K562 (cell line): ENCODE results near the gene CDC26. TPM values are rescaled to one million over a fixed set of nuclear protein-coding genes. Genes with fewer than 3 reads are reported as not detected.
A peak's percentile ranks its signal among the peaks of the same experiment; 100 is the strongest.

Experiments used
- ARID2 ChIP-seq: fragments of 450-650 bp; IDR thresholded peaks from 2 replicates; pipeline ENCODE4 v1.6.1; 2017; ENCODE audit warnings: antibody characterized with exemption, mild to moderate bottlenecking
- EP300 ChIP-seq: IDR thresholded peaks from 2 replicates; pipeline ENCODE4 v1.6.1; 2012; ENCODE audit warnings: low read length, improper control_type of control experiment
- GATAD2B ChIP-seq: fragments of 450-650 bp; IDR thresholded peaks from 2 replicates; pipeline ENCODE4 v1.6.1; 2017; ENCODE audit warnings: mild to moderate bottlenecking, borderline replicate concordance
- LCOR ChIP-seq: sonication (generic); formaldehyde crosslinking; IDR thresholded peaks from 2 replicates; pipeline ENCODE4 v1.8.0; 2022; ENCODE audit warnings: mild to moderate bottlenecking, missing genetic modification reagents
- MAZ ChIP-seq, 2 experiments: fragments of 450-650 bp in 1 of 2; sonication (generic) in 1 of 2; formaldehyde crosslinking; IDR thresholded peaks in 1 of 2; conservative IDR thresholded peaks in 1 of 2; 2 replicates each; pipeline versions ENCODE4 v1.4.0 to v1.5.0; 2020; ENCODE audit warnings: mild to moderate bottlenecking in 1 of 2, missing genetic modification reagents in 1 of 2
- MCM7 ChIP-seq, 2 experiments: fragments of 450-650 bp; IDR thresholded peaks; 2 replicates each; pipeline ENCODE4 v1.6.1; 2016 to 2018
- MEIS2 ChIP-seq: fragments of 450-650 bp; IDR thresholded peaks from 2 replicates; pipeline ENCODE4 v1.6.1; 2014; ENCODE audit warnings: mild to moderate bottlenecking; ENCODE audit not compliant: partially characterized antibody
- MTA2 ChIP-seq: fragments of 450-650 bp; IDR thresholded peaks from 2 replicates; pipeline ENCODE4 v1.6.1; 2016; ENCODE audit warnings: low read depth
- NFE2 ChIP-seq: IDR thresholded peaks from 2 replicates; pipeline ENCODE4 v1.6.1; 2014; ENCODE audit warnings: antibody characterized with exemption, low read depth
- NONO ChIP-seq, 2 experiments: fragments of 200-400 bp in 1 of 2; fragments of 450-650 bp in 1 of 2; formaldehyde crosslinking in 1 of 2; IDR thresholded peaks; 2 replicates each; pipeline ENCODE4 v1.6.1; 2017; ENCODE audit warnings: low read depth in 2 of 2, mild to moderate bottlenecking in 2 of 2, moderate library complexity in 2 of 2, low read length in 1 of 2
- NR2C1 ChIP-seq, 2 experiments: fragments of 450-650 bp; IDR thresholded peaks; 2 replicates each; pipeline ENCODE4 v1.6.1; 2017; ENCODE audit warnings: mild to moderate bottlenecking in 2 of 2, antibody characterized with exemption in 1 of 2, inconsistent platforms in 1 of 2, missing compliant biosample characterization in 1 of 2, missing genetic modification characterization in 1 of 2
- RCOR1 ChIP-seq, 2 experiments: IDR thresholded peaks; 2 replicates each; pipeline ENCODE4 v1.6.1; 2012; ENCODE audit warnings: low read depth in 2 of 2, low read length in 2 of 2, borderline replicate concordance in 1 of 2, improper control_type of control experiment in 1 of 2
- SIRT6 ChIP-seq: IDR thresholded peaks from one replicate; pipeline ENCODE4 v1.6.1; 2012; ENCODE audit warnings: low read depth, mild to moderate bottlenecking, control low read depth, inconsistent platforms, low read length, moderate library complexity
- SMARCA4 ChIP-seq: fragments of 450-650 bp; IDR thresholded peaks from 2 replicates; pipeline ENCODE4 v1.6.1; 2016
- SMC3 ChIP-seq: conservative IDR thresholded peaks from 2 replicates; pipeline ENCODE4 v1.6.1; 2011; ENCODE audit warnings: low read depth, low read length, improper control_type of control experiment; ENCODE audit not compliant: insufficient read depth
- SRSF7 ChIP-seq: fragments of 200-400 bp; formaldehyde crosslinking; optimal IDR thresholded peaks from 2 replicates; pipeline ENCODE3; 2017; ENCODE audit warnings: mild to moderate bottlenecking, low read depth, low read length
- U2AF2 ChIP-seq: fragments of 200-400 bp; formaldehyde crosslinking; optimal IDR thresholded peaks from 2 replicates; pipeline ENCODE3; 2017; ENCODE audit warnings: low read depth, mild to moderate bottlenecking, low read length
- ZBED1 ChIP-seq: IDR thresholded peaks from 2 replicates; pipeline ENCODE4 v1.6.1; 2014
- ZNF778 ChIP-seq: fragments of 450-650 bp; formaldehyde crosslinking; IDR thresholded peaks from 2 replicates; pipeline ENCODE4 v1.4.0; 2020; ENCODE audit warnings: mild to moderate bottlenecking, moderate library complexity
- ZNF830 ChIP-seq: fragments of 250-450 bp; sonication (Bioruptor Pico); IDR thresholded peaks from 2 replicates; pipeline ENCODE4 v1.5.0; 2021; ENCODE audit warnings: mild to moderate bottlenecking
- polyA plus RNA-seq, 8 experiments: library from polyadenylated mRNA; depleted of rRNA in 4 of 8; stranded (reverse) in 5 of 8; unstranded in 3 of 8; fragments of >200 nt; fragmentation: Nextera tagmentation in 2 of 8; fragmentation: Illumina TruSeq in 1 of 8; extraction: Ambion mirVana in 2 of 8; extraction: Trizol in 1 of 8; gene quantifications; 2 replicates each; pipeline versions ENCODE4 v1.2.1 to v1.2.3, GENCODE V29; 2011 to 2014; ENCODE audit warnings: inconsistent platforms in 1 of 8, missing spikeins in 1 of 8
- total RNA-seq, 7 experiments: library from RNA; depleted of rRNA in 6 of 7; stranded (reverse); fragments of >200 nt in 6 of 7; fragmentation: Illumina TruSeq in 2 of 7; extraction: Trizol in 2 of 7; gene quantifications; 2 replicates each; pipeline versions ENCODE4 v1.2.1 to v1.2.3, GENCODE V29; 2011 to 2021; ENCODE audit warnings: low replicate concordance in 1 of 7
- TF ChIP-seq, protein P1 (sequence below): fragments of 450-650 bp; formaldehyde crosslinking; IDR thresholded peaks from 2 replicates; pipeline ENCODE4 v1.4.0; 2020; ENCODE audit warnings: mild to moderate bottlenecking, moderate library complexity
- TF ChIP-seq, protein P2 (sequence below), 3 experiments: IDR thresholded peaks in 2 of 3; conservative IDR thresholded peaks in 1 of 3; 2 replicates each; pipeline ENCODE4 v1.5.1; 2011 to 2012; ENCODE audit warnings: low read length in 3 of 3, mild to moderate bottlenecking in 3 of 3, control low read depth in 2 of 3, improper control_type of control experiment in 1 of 3, inconsistent platforms in 1 of 3, low read depth in 1 of 3, mixed read lengths in 1 of 3, moderate library complexity in 1 of 3; ENCODE audit not compliant: insufficient read depth in 2 of 3
- TF ChIP-seq, protein P3 (sequence below): fragments of 450-650 bp; IDR thresholded peaks from 2 replicates; pipeline ENCODE4 v1.6.1; 2016
- TF ChIP-seq, protein P4 (sequence below): sonication (generic); formaldehyde crosslinking; IDR thresholded peaks from 2 replicates; pipeline ENCODE4 v1.5.0; 2020; ENCODE audit warnings: missing genetic modification reagents

Gene CDC26
- total and polyA plus RNA-seq, 9 of the 15 experiments (the other 6 are each of a cell fraction or from before 2014, with no cell fraction given): 33.0 to 147 (median 60.0) TPM

DNA sequence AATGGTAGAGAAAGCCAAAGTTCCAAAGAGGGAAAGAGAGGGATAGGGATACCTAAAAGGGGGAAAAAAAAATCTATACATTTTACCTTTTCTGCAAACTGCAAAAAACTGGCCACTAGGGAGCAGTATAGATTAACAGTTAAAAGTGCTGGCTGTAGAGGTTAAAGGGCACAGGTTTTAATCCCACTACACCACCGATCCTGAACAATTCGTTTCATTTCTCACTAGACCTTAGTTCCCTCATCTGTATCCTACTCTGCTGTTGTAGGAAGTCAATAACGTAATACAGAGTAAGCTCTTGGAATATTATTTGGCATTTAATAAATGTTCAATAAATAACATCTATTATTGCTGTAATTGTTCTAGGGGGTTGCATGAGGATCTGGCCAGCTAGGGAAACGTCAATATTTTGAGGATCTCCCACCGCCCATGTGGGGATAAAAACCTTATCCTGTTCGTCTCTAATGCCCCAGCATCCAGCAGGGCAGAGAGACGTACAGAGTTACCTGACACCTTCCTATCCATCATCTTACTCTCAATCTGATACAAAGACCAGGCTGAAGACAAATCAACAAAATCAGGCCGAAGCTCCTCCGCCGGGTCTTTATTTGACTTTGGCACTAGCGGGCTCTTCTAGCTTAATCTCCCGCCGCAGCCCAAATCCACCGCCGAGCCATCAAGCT is 757 bp downstream of the CDC26 start (continued):
- no peak for TF ChIP-seq NONO (IDR thresholded peaks at IDR 0.05; ENCODE audit: low read depth in 2 of 2, low read length in 1 of 2)
- TF ChIP-seq, protein P1, sequence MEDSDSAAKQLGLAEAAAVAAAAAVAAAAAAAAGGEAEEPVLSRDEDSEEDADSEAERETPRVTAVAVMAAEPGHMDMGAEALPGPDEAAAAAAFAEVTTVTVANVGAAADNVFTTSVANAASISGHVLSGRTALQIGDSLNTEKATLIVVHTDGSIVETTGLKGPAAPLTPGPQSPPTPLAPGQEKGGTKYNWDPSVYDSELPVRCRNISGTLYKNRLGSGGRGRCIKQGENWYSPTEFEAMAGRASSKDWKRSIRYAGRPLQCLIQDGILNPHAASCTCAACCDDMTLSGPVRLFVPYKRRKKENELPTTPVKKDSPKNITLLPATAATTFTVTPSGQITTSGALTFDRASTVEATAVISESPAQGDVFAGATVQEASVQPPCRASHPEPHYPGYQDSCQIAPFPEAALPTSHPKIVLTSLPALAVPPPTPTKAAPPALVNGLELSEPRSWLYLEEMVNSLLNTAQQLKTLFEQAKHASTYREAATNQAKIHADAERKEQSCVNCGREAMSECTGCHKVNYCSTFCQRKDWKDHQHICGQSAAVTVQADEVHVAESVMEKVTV: peak; percentile 68
- no peak for TF ChIP-seq SRSF7
- TF ChIP-seq ZNF830 (CRISPR knock-in tag): no peak
- TF ChIP-seq GATAD2B: peak; percentile 59; the same call in 1 of the 2 replicates
- TF ChIP-seq ARID2: 0 out of 2 replicates have a peak, but pooled peaks have one; percentile 20
- TF ChIP-seq, protein P2, sequence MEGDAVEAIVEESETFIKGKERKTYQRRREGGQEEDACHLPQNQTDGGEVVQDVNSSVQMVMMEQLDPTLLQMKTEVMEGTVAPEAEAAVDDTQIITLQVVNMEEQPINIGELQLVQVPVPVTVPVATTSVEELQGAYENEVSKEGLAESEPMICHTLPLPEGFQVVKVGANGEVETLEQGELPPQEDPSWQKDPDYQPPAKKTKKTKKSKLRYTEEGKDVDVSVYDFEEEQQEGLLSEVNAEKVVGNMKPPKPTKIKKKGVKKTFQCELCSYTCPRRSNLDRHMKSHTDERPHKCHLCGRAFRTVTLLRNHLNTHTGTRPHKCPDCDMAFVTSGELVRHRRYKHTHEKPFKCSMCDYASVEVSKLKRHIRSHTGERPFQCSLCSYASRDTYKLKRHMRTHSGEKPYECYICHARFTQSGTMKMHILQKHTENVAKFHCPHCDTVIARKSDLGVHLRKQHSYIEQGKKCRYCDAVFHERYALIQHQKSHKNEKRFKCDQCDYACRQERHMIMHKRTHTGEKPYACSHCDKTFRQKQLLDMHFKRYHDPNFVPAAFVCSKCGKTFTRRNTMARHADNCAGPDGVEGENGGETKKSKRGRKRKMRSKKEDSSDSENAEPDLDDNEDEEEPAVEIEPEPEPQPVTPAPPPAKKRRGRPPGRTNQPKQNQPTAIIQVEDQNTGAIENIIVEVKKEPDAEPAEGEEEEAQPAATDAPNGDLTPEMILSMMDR (IDR thresholded peaks at IDR 0.05 in 2 of 3, conservative IDR thresholded peaks at IDR 0.05 in 1 of 3; ENCODE audit: insufficient read depth in 2 of 3, low read depth in 1 of 3, low read length in 3 of 3): peak; percentile 50 to 86 (median 70); a peak in 5 of 6 replicates
- no peak for TF ChIP-seq SIRT6
- peak; percentile 11 for TF ChIP-seq MEIS2
- peak; percentile 55; the same call in 1 of the 2 replicates for TF ChIP-seq SMC3
- TF ChIP-seq NR2C1 (IDR thresholded peaks at IDR 0.05): peak; percentile 95
- TF ChIP-seq NR2C1 (tag; IDR thresholded peaks at IDR 0.05): peak; percentile 96
- TF ChIP-seq MCM7 (IDR thresholded peaks at IDR 0.05): no peak
- TF ChIP-seq, protein P3, sequence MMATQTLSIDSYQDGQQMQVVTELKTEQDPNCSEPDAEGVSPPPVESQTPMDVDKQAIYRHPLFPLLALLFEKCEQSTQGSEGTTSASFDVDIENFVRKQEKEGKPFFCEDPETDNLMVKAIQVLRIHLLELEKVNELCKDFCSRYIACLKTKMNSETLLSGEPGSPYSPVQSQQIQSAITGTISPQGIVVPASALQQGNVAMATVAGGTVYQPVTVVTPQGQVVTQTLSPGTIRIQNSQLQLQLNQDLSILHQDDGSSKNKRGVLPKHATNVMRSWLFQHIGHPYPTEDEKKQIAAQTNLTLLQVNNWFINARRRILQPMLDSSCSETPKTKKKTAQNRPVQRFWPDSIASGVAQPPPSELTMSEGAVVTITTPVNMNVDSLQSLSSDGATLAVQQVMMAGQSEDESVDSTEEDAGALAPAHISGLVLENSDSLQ: no peak
- TF ChIP-seq NFE2: 0 out of 2 replicates have a peak, but pooled peaks have one; percentile 45
- 0 out of 2 replicates have a peak, but pooled peaks have one; percentile 42 for TF ChIP-seq SMARCA4
- TF ChIP-seq ZNF778: no peak
- no peak for TF ChIP-seq LCOR (CRISPR knock-in tag)
- 0 out of 4 replicates have a peak, but pooled peaks of 1 of the 2 experiments have one; percentile 7 for TF ChIP-seq RCOR1 (IDR thresholded peaks at IDR 0.05; ENCODE audit: borderline replicate concordance in 1 of 2, low read depth in 2 of 2, low read length in 2 of 2)
- TF ChIP-seq EP300: 0 out of 2 replicates have a peak, but pooled peaks have one; percentile 18
- no peak for TF ChIP-seq U2AF2
- TF ChIP-seq MTA2: 0 out of 2 replicates have a peak, but pooled peaks have one; percentile 22
- TF ChIP-seq ZBED1: no peak
- TF ChIP-seq, protein P4, sequence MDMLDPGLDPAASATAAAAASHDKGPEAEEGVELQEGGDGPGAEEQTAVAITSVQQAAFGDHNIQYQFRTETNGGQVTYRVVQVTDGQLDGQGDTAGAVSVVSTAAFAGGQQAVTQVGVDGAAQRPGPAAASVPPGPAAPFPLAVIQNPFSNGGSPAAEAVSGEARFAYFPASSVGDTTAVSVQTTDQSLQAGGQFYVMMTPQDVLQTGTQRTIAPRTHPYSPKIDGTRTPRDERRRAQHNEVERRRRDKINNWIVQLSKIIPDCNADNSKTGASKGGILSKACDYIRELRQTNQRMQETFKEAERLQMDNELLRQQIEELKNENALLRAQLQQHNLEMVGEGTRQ (CRISPR knock-in tag): no peak
- peak in 1 of 2 experiments; percentile 20; a peak in 1 of 4 replicates for TF ChIP-seq MAZ (CRISPR knock-in tag; conservative IDR thresholded peaks at IDR 0.05 in 1 of 2, IDR thresholded peaks at IDR 0.05 in 1 of 2)
